ENCODE data around the gene PPP1R9A.

PPP1R9A gene

DNA sequence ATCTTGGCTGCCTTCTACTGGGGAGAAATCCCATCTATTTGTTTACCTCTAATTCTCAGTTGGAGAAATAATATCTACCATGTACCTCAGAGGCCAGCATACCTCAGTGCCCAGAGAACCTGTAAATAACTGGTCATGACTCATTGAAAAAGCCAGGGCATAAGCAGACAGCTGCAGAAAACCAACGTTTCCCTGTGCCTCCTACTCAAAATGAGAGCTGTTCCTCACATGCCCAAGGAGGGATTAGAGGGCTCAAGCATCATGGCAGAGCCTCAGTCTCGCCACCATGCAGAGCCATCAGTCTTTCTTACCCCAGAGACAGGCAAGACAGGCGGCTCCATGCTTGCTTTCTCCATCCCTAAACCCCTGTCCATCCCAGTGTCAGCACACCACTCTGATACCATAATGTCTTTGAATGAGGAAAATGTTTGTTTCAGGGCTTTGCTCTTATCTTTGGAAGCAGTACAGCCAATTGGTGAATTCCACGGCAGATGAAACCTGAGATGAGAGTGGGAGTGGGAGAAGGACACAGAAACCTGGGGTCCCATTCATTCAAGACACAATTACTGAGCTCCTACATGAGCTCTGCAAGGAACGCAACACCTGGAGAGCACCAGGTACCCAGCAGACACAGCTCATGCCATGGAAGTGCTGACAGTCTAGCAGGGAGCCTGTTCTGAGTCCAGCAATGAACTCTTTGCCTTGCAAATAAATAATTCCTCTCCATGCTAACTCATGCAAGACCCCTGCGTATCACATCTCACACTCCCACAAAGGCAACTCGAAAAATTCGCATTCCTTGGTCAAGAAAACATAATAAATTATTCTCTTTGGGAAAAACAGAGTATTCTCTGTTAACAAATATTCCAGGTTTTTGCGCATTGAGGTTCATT lies 395.9 kb downstream of the PPP1R9A start:
- H3K27ac ChIP-seq = no peak overlapping the region
- TF ChIP-seq, protein P1, sequence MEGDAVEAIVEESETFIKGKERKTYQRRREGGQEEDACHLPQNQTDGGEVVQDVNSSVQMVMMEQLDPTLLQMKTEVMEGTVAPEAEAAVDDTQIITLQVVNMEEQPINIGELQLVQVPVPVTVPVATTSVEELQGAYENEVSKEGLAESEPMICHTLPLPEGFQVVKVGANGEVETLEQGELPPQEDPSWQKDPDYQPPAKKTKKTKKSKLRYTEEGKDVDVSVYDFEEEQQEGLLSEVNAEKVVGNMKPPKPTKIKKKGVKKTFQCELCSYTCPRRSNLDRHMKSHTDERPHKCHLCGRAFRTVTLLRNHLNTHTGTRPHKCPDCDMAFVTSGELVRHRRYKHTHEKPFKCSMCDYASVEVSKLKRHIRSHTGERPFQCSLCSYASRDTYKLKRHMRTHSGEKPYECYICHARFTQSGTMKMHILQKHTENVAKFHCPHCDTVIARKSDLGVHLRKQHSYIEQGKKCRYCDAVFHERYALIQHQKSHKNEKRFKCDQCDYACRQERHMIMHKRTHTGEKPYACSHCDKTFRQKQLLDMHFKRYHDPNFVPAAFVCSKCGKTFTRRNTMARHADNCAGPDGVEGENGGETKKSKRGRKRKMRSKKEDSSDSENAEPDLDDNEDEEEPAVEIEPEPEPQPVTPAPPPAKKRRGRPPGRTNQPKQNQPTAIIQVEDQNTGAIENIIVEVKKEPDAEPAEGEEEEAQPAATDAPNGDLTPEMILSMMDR (conservative IDR thresholded peaks at IDR 0.05) = no peak
- no peak for TF ChIP-seq ZFX (IDR thresholded peaks at IDR 0.05)

DNA sequence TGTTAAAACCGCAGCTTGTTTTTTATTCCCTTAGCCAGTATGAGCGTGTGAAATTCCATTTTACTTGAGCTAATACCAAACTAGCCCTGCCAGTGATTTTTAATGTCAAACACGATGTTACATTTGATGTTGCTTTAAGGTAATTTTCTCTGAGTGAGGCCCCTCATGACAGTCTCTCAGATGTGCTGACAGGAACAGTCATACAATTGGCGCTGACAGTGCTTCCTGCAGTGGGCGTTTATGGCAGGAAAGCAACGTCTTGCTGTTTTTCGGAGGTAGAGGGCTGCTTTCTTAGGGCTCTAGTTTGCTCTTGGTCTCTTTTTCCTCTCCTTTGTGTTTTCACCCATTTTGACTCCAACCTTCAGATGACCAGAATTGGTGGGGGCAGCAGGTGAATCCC lies 397.6 kb downstream of the PPP1R9A start:
- TF ChIP-seq ZFX (IDR thresholded peaks at IDR 0.05) = no peak
- TF ChIP-seq, protein P1 (conservative IDR thresholded peaks at IDR 0.05) = no peak
- H3K27ac ChIP-seq = no peak overlapping the region

DNA sequence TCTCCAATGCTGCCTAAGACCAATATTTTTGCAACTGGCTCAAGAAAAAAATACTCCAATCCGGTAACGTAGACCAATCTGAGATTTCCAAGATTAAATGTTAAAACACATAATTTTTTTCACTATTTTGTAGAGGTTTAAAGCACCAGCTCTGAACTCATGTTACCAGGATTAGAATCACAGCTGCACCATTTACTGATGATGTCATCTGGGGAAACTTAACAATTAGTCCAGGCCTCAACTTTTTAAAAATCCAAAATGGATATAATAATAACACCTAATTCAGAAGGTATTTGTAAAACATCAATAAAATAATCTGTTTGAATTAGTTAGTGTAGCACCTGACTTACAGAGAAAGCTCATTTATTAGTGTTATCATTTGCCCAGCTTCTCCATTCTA lies 402.6 kb downstream of the PPP1R9A start:
- no peak overlapping the region for H3K27ac ChIP-seq
- no peak for TF ChIP-seq ZFX (IDR thresholded peaks at IDR 0.05)
- TF ChIP-seq, protein P1 (conservative IDR thresholded peaks at IDR 0.05) = no peak

DNA sequence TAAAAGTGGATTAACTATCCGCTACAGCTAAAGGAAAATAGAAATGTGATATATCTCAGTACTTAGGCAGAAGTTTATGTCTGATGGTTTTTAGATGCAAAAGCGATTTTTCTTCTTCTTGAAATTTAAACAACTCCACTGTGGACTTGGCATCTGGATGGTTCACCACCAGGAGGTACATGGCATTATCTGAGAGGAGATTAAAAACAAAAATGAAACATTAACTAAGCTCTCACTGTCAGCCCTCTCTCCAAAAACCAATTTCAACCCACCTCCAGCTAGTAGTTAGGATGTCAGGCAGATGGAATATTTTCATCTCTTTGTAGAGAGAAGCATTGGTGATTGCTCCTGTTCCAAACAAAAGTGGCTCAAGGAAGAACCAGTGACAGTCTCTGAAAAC lies 404.0 kb downstream of the PPP1R9A start:
- TF ChIP-seq, protein P1 (conservative IDR thresholded peaks at IDR 0.05) = no peak
- no peak for TF ChIP-seq ZFX (IDR thresholded peaks at IDR 0.05)
- no peak overlapping the region for H3K27ac ChIP-seq

DNA sequence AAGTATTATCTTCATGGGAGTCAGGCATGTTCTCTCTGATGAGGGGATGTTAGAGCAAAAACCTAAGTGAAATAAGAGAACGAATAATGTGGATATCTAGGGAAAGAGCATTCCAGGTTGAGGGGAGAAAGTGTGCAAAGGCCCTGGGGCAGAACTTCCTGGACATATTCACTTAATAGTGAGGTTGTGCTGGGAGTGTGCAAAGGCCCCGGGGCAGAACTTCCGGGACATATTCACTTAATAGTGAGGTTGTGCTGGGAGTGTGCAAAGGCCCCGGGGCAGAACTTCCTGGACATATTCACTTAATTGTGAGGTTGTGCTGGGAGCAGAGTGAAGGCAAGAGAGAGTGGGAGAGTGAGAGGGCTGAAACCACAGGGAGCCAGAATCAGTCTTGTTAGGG lies 405.2 kb downstream of the PPP1R9A start:
- TF ChIP-seq, protein P1 (conservative IDR thresholded peaks at IDR 0.05) = no peak
- H3K27ac ChIP-seq = no peak overlapping the region

DNA sequence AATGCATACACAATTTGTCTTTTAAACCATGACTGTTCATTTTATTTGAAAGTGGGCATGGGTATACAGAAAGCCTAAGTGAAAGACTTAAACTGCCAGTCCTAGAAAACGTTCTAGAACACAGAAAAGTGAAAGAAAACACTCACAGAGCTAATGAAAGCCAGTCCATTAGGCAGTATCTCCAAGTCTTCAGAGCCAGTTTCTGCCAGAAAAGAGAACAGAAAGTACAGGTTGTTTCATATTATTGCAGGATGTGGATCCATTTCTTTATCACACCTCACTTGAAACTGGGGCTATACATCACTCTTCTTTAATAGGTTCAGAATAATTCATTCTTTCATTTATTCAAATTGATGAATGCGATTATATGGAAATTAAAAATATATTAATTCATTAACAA lies 409.2 kb downstream of the PPP1R9A start:
- no peak overlapping the region for H3K27ac ChIP-seq
- TF ChIP-seq, protein P1 (conservative IDR thresholded peaks at IDR 0.05) = no peak
- no peak for TF ChIP-seq ZFX (IDR thresholded peaks at IDR 0.05)

DNA sequence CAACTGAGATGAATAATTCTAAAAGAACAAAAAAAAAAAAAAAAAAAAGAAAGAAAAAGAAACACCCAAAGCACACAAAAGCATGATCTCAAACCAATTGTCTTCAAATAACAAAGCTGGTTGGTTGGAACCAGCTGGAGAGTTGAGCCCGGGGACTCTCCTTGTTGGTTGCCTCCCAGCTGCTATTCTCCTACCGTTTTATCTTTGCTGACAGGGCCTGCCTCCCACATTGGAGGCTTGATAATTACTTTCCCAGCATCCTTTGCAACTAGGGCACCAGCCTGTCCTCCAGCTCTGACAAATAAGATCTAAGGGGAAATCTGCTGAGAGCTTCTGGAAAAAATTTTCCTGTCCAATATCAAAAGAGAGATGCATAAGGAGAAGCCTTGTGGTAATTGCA lies 410.2 kb downstream of the PPP1R9A start:
- TF ChIP-seq, protein P1 (conservative IDR thresholded peaks at IDR 0.05) = no peak
- no peak for TF ChIP-seq ZFX (IDR thresholded peaks at IDR 0.05)

More for the DNA sequence above, 410.2 kb downstream of the PPP1R9A start:
- H3K27ac ChIP-seq = no peak overlapping the region
